GM23338 (cell line): ENCODE results near the gene DDX60. TPM values are rescaled to one million over a fixed set of nuclear protein-coding genes. Genes with fewer than 3 reads are reported as not detected.

Experiments
- ATAC-seq: fragments of 200-7000 bp; cut with Tn5 transposase; 3 replicates; pipeline ENCODE4 v1.9.1; 2020
- DNase-seq: peaks from one replicate; pipeline ENCODE4 v3.0.0-alpha.2; 2015; ENCODE audit warnings: low spot score
- H2AFZ ChIP-seq: fragments of 200-600 bp; sonication (generic); 2 replicates; pipeline ENCODE4 v1.8.0; 2016; ENCODE audit warnings: antibody characterized with exemption, mild to moderate bottlenecking, moderate library complexity
- H3F3A ChIP-seq: fragments of 200-600 bp; sonication (generic); replicated peaks from 2 replicates; pipeline ENCODE4 v1.8.0; 2017; ENCODE audit warnings: antibody characterized with exemption, mixed run types, low read depth
- H3K27ac ChIP-seq: fragments of 200-600 bp; sonication (generic); 2 replicates; pipeline ENCODE4 v1.6.1; 2016; ENCODE audit warnings: low read depth
- H3K27me3 ChIP-seq: fragments of 200-600 bp; sonication (generic); 2 replicates; pipeline ENCODE4 v1.8.0; 2016; ENCODE audit warnings: mild to moderate bottlenecking, mixed run types, moderate library complexity; ENCODE audit not compliant: insufficient read depth
- H3K36me3 ChIP-seq: fragments of 200-600 bp; sonication (generic); 2 replicates; pipeline ENCODE4 v1.8.0; 2016; ENCODE audit warnings: mild to moderate bottlenecking; ENCODE audit not compliant: insufficient read depth
- H3K4me1 ChIP-seq: fragments of 200-600 bp; sonication (generic); 2 replicates; pipeline ENCODE4 v1.8.0; 2016; ENCODE audit warnings: mild to moderate bottlenecking, moderate library complexity; ENCODE audit not compliant: insufficient read depth
- H3K4me2 ChIP-seq: fragments of 200-600 bp; sonication (generic); 2 replicates; pipeline ENCODE4 v1.7.1; 2017; ENCODE audit warnings: mixed run types
- H3K4me3 ChIP-seq: fragments of 200-600 bp; sonication (generic); 2 replicates; pipeline ENCODE4 v1.6.1; 2016; ENCODE audit warnings: mixed run types
- H3K79me2 ChIP-seq: fragments of 200-600 bp; sonication (generic); replicated peaks from 2 replicates; pipeline ENCODE4 v1.8.0; 2017; ENCODE audit warnings: mild to moderate bottlenecking; ENCODE audit not compliant: insufficient read depth
- H3K9me2 ChIP-seq: fragments of 200-600 bp; sonication (generic); 2 replicates; pipeline ENCODE4 v1.8.0; 2017; ENCODE audit not compliant: insufficient read depth
- H4K20me1 ChIP-seq: fragments of 200-600 bp; sonication (generic); replicated peaks from 2 replicates; pipeline ENCODE4 v1.8.0; 2017; ENCODE audit warnings: mild to moderate bottlenecking; ENCODE audit not compliant: insufficient read depth
- H3K27ac Mint-ChIP-seq: 2 replicates; pipeline ENCODE4 v1.8.0; 2020; ENCODE audit warnings: inconsistent platforms, mild to moderate bottlenecking, moderate library complexity, mixed read lengths
- H3K27me3 Mint-ChIP-seq: 3 replicates; pipeline ENCODE4 v1.8.0; 2022; ENCODE audit warnings: low read depth, mild to moderate bottlenecking, moderate library complexity, mixed read lengths, inconsistent platforms; ENCODE audit not compliant: insufficient read depth, poor library complexity
- H3K36me3 Mint-ChIP-seq: 3 replicates; pipeline ENCODE4 v1.8.0; 2021; ENCODE audit warnings: low read depth, mild to moderate bottlenecking, inconsistent platforms, moderate library complexity, mixed read lengths
- H3K4me1 Mint-ChIP-seq: 3 replicates; pipeline ENCODE4 v1.8.0; 2020; ENCODE audit warnings: mild to moderate bottlenecking, inconsistent platforms, mixed read lengths
- H3K4me3 Mint-ChIP-seq: 3 replicates; pipeline ENCODE4 v1.8.0; 2021; ENCODE audit warnings: moderate library complexity, mild to moderate bottlenecking, inconsistent platforms, mixed read lengths
- H3K9me3 Mint-ChIP-seq: 3 replicates; pipeline ENCODE4 v1.8.0; 2020; ENCODE audit warnings: moderate library complexity, mild to moderate bottlenecking, inconsistent platforms, mixed read lengths
- CREB1 ChIP-seq: fragments of 250-450 bp; sonication (Bioruptor Pico); IDR thresholded peaks from 2 replicates; pipeline ENCODE4 v1.5.0; 2020; ENCODE audit warnings: low read depth, mild to moderate bottlenecking, moderate library complexity
- EZH2phosphoT487 ChIP-seq: fragments of 200-600 bp; sonication (generic); IDR thresholded peaks from one replicate; pipeline ENCODE4 v1.8.1; 2018; ENCODE audit warnings: antibody characterized with exemption; ENCODE audit not compliant: unreplicated experiment
- JUNB ChIP-seq: IDR thresholded peaks from one replicate; pipeline ENCODE4 v1.6.1; 2016; ENCODE audit warnings: antibody characterized with exemption; ENCODE audit not compliant: unreplicated experiment
- NANOG ChIP-seq: IDR thresholded peaks from 2 replicates; pipeline ENCODE4 v1.6.1; 2016; ENCODE audit warnings: antibody characterized with exemption, borderline replicate concordance
- POLR2AphosphoS5 ChIP-seq: IDR thresholded peaks from 2 replicates; pipeline ENCODE4 v1.6.1; 2016; ENCODE audit warnings: antibody characterized with exemption, low read depth
- STAT1 ChIP-seq: IDR thresholded peaks from one replicate; pipeline ENCODE4 v1.6.1; 2016; ENCODE audit warnings: antibody characterized with exemption; ENCODE audit not compliant: unreplicated experiment
- ZNF114 ChIP-seq: fragments of 250-450 bp; sonication (Bioruptor Pico); IDR thresholded peaks from 2 replicates; pipeline ENCODE4 v1.5.0; 2020; ENCODE audit warnings: mild to moderate bottlenecking, moderate library complexity
- polyA plus RNA-seq: library from polyadenylated mRNA; unstranded; fragments of >200 nt; fragmentation: Nextera tagmentation; extraction: Ambion mirVana; gene quantifications from 2 replicates; pipeline ENCODE4 v1.2.1, GENCODE V29; 2016
- total RNA-seq: library from RNA; depleted of rRNA; stranded (reverse); fragments of >200 nt; shearing (Covaris generic); gene quantifications from 2 replicates; pipeline ENCODE4 v1.2.3, GENCODE V29; 2014
- TF ChIP-seq, protein P1 (sequence below): fragments of 250-450 bp; sonication (Bioruptor Pico); IDR thresholded peaks from 2 replicates; pipeline ENCODE4 v1.5.0; 2020; ENCODE audit warnings: mild to moderate bottlenecking, moderate library complexity
- TF ChIP-seq, protein P2 (sequence below): IDR thresholded peaks from one replicate; pipeline ENCODE4 v1.6.1; 2018; ENCODE audit warnings: antibody characterized with exemption; ENCODE audit not compliant: unreplicated experiment

DDX60 gene
- total and polyA plus RNA-seq, 2 experiments from 2014 or later = 1.0 to 1.4 TPM

GRCh38 chr4:168220893-168221292 lies 97.7 kb downstream of the DDX60 start (continued):
- TF ChIP-seq, protein P1, sequence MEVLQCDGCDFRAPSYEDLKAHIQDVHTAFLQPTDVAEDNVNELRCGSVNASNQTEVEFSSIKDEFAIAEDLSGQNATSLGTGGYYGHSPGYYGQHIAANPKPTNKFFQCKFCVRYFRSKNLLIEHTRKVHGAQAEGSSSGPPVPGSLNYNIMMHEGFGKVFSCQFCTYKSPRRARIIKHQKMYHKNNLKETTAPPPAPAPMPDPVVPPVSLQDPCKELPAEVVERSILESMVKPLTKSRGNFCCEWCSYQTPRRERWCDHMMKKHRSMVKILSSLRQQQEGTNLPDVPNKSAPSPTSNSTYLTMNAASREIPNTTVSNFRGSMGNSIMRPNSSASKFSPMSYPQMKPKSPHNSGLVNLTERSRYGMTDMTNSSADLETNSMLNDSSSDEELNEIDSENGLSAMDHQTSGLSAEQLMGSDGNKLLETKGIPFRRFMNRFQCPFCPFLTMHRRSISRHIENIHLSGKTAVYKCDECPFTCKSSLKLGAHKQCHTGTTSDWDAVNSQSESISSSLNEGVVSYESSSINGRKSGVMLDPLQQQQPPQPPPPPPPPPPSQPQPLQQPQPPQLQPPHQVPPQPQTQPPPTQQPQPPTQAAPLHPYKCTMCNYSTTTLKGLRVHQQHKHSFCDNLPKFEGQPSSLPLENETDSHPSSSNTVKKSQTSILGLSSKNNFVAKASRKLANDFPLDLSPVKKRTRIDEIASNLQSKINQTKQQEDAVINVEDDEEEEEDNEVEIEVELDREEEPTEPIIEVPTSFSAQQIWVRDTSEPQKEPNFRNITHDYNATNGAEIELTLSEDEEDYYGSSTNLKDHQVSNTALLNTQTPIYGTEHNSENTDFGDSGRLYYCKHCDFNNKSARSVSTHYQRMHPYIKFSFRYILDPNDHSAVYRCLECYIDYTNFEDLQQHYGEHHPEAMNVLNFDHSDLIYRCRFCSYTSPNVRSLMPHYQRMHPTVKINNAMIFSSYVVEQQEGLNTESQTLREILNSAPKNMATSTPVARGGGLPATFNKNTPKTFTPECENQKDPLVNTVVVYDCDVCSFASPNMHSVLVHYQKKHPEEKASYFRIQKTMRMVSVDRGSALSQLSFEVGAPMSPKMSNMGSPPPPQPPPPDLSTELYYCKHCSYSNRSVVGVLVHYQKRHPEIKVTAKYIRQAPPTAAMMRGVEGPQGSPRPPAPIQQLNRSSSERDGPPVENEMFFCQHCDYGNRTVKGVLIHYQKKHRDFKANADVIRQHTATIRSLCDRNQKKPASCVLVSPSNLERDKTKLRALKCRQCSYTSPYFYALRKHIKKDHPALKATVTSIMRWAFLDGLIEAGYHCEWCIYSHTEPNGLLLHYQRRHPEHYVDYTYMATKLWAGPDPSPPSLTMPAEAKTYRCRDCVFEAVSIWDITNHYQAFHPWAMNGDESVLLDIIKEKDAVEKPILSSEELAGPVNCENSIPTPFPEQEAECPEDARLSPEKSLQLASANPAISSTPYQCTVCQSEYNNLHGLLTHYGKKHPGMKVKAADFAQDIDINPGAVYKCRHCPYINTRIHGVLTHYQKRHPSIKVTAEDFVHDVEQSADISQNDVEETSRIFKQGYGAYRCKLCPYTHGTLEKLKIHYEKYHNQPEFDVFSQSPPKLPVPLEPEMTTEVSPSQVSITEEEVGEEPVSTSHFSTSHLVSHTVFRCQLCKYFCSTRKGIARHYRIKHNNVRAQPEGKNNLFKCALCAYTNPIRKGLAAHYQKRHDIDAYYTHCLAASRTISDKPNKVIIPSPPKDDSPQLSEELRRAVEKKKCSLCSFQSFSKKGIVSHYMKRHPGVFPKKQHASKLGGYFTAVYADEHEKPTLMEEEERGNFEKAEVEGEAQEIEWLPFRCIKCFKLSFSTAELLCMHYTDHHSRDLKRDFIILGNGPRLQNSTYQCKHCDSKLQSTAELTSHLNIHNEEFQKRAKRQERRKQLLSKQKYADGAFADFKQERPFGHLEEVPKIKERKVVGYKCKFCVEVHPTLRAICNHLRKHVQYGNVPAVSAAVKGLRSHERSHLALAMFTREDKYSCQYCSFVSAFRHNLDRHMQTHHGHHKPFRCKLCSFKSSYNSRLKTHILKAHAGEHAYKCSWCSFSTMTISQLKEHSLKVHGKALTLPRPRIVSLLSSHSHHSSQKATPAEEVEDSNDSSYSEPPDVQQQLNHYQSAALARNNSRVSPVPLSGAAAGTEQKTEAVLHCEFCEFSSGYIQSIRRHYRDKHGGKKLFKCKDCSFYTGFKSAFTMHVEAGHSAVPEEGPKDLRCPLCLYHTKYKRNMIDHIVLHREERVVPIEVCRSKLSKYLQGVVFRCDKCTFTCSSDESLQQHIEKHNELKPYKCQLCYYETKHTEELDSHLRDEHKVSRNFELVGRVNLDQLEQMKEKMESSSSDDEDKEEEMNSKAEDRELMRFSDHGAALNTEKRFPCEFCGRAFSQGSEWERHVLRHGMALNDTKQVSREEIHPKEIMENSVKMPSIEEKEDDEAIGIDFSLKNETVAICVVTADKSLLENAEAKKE (CRISPR knock-in tag) = no peak

GRCh38 chr4:168218645-168219044 lies 99.9 kb downstream of the DDX60 start:
- Histone ChIP-seq H3K9me2 (peaks cover 9% of the 10 kb centered on the region; the same call in 1 of the 2 replicates), H3K27me3 (no peaks in the 10 kb centered on the region), H4K20me1 (no peaks in the 10 kb centered on the region), H3F3A (no peaks in the 10 kb centered on the region), H3K4me2 (no peak overlapping the region), H3K4me3 (no peak overlapping the region), H2AFZ (no peak overlapping the region), H3K27ac (no peak overlapping the region), H3K36me3 (no peaks in the 10 kb centered on the region), H3K79me2 (no peaks in the 10 kb centered on the region), H3K4me1 (no peaks in the 10 kb centered on the region)
- Mint-ChIP-seq H3K36me3 (peaks cover 4% of the 10 kb centered on the region; the same call in 1 of the 3 replicates), H3K27ac (no peak overlapping the region), H3K27me3 (peaks cover 2% of the 10 kb centered on the region), H3K9me3 (peaks cover 5% of the 10 kb centered on the region; the same call in 1 of the 3 replicates), H3K4me1 (peaks cover 3% of the 10 kb centered on the region; the same call in 1 of the 3 replicates), H3K4me3 (no peak overlapping the region)
- DNase-seq (no peak), ATAC-seq (no peak)
- TF ChIP-seq, protein P2, sequence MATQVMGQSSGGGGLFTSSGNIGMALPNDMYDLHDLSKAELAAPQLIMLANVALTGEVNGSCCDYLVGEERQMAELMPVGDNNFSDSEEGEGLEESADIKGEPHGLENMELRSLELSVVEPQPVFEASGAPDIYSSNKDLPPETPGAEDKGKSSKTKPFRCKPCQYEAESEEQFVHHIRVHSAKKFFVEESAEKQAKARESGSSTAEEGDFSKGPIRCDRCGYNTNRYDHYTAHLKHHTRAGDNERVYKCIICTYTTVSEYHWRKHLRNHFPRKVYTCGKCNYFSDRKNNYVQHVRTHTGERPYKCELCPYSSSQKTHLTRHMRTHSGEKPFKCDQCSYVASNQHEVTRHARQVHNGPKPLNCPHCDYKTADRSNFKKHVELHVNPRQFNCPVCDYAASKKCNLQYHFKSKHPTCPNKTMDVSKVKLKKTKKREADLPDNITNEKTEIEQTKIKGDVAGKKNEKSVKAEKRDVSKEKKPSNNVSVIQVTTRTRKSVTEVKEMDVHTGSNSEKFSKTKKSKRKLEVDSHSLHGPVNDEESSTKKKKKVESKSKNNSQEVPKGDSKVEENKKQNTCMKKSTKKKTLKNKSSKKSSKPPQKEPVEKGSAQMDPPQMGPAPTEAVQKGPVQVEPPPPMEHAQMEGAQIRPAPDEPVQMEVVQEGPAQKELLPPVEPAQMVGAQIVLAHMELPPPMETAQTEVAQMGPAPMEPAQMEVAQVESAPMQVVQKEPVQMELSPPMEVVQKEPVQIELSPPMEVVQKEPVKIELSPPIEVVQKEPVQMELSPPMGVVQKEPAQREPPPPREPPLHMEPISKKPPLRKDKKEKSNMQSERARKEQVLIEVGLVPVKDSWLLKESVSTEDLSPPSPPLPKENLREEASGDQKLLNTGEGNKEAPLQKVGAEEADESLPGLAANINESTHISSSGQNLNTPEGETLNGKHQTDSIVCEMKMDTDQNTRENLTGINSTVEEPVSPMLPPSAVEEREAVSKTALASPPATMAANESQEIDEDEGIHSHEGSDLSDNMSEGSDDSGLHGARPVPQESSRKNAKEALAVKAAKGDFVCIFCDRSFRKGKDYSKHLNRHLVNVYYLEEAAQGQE = no peak
- TF ChIP-seq JUNB (no peak), EZH2phosphoT487 (no peak), POLR2AphosphoS5 (no peak), NANOG (no peak), CREB1 (no peak), ZNF114 (no peak), STAT1 (no peak)
